NCI-H82 treated with DMSO at 0.1 percent for 48 hours (cell line): ENCODE data around the gene FAM53A.

Experiments used
- DNase-seq: peaks from one replicate; lab custom pipeline; 2025; ENCODE audit not compliant: unreplicated experiment; lab: John Stamatoyannopoulos, UW

Gene FAM53A

DNA sequence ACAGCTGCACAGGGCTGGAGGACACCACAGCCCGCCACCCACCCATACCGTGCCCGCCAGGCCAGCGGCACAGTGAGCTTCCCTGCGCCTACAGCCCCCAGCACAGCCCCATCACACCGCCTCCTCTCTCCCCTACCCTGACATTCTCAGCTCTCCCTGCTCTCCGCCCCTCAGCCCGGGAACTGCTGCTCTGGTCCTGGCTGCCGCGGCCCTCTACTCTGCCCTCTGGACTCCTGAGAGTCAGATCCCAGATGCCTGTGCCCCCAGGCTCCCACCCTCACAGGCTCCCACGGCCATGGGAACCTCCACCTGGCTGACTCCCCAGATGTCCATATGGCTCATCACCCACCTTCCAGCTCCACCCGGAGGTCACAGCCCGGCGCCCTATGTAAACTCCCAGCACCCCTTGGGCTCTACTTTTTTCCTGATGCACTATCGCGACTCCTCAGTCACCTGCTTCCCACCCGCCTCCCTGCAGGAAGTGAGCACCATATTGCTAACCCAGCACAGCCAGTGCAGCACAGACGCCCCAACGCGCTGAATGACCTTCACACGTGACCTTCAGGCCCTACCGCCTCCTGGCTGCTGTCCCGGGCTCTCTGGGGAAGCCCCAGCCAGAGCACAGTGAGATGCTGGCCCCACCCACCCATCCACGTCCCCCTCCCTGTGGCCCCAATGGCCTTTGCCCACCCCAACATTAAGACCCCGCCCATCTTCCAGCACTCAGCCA is 23.0 kb downstream of the FAM53A start:
- no peak for DNase-seq

DNA sequence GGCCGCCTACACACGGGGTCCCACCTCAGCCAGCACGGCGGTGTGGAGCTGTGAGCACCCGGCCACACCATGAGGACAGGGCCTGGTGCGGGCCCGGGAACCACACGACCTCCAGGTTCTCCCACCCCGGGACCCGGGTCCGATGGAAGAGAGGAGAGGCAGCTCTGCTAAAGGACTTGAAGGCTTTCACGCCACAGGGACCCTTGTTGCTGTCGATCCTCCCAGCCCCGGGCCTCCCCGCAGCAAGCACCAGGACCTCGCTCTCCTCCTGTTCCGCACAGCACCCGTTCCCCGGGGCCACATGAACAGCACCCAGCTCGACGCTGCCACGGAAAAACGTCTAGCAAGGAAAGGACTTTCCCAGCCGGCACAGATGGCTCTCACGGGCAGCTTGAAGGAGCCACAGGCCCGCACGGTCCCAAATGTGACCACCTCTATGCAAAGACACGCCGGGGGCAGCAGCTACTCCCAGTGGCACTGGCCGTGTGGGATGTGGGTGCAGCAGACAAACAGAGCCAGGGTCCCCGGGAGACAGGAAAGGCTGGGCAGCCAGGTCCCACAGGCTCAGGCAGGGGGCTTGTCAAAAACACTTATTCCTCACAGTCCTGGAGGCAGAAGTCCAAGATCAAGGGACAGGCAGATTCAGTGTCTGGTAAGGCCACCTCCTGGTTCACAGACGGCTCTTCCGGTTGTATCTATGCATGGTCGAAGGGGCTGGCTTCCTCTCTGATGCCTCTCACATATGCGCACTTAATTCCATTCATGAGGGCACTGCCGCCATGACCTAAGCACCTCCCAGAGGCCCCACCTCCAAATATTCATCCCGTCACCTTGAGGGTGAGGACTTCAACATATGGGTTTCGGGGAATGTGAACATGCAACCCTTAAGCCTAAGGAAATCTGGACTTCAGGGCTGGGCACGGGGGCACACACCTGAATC is 24.7 kb downstream of the FAM53A start:
- no peak for DNase-seq

DNA sequence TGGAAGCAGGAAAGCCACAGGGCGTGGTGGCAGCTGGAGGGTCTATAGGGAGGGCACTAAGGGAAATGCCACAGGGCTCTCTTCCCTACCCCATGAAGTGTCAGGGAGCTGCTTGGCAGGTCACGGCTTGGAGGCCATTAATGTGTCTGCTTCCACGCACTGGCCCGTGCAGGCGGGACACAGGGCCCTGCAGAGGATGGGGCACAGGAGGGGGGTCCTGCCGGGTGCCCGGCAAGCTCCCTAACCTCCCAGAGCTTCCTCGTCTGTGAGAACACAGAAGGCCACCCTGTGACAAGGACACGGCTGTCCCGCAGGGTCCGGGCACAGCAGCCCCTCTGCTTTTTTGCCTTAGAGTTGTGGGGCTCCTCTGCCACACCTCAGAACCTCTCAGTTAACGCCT is 25.5 kb downstream of the FAM53A start:
- DNase-seq = no peak

DNA sequence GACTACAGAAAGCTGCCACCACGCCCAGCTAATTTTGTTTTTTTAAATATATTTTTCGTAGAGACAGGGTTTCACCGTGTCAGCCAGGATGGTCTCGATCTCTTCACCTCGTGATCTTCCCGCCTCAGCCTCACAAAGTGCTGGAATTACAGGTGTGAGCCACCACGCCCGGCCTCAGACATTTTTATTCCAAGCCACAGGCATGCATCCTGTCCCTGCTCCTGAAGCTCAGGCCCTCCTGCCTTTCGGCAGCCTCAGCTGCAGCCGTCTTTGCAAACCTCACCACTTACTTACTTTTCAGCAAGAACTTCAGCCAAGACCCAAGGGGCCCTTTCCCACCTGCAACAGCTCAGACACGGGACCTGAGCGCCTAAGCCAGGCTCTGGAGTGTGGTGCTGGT is 26.0 kb downstream of the FAM53A start:
- no peak for DNase-seq

- no peak for DNase-seq
Observed at GRCh38 chr4:1656986-1657385, 27.1 kb downstream of the FAM53A start.

DNA sequence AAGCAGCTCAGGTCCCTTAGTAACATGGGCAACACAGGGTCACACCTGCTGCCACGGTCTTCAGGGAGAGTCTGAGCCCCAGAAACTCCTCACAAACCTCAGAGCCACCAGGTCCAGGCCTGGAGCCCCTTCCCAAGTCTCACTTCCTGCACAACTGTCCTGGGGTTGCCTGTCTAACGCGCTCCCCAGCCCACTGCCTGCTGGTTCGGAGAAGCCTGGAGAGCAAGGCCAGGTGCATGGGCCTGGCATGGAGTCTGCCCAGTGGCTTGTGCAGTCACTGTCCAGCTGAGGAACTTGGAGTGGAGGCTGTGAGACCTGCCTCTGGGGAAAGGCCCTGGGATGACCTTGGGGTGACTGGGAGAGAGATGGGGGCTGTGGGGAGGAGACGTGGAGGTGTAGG is 28.0 kb downstream of the FAM53A start:
- DNase-seq = no peak

- no peak for DNase-seq
Observed at GRCh38 chr4:1655676-1656075, 28.4 kb downstream of the FAM53A start.

GRCh38 chr4:1655081-1655480 is 29.0 kb downstream of the FAM53A start:
- DNase-seq = no peak

DNA sequence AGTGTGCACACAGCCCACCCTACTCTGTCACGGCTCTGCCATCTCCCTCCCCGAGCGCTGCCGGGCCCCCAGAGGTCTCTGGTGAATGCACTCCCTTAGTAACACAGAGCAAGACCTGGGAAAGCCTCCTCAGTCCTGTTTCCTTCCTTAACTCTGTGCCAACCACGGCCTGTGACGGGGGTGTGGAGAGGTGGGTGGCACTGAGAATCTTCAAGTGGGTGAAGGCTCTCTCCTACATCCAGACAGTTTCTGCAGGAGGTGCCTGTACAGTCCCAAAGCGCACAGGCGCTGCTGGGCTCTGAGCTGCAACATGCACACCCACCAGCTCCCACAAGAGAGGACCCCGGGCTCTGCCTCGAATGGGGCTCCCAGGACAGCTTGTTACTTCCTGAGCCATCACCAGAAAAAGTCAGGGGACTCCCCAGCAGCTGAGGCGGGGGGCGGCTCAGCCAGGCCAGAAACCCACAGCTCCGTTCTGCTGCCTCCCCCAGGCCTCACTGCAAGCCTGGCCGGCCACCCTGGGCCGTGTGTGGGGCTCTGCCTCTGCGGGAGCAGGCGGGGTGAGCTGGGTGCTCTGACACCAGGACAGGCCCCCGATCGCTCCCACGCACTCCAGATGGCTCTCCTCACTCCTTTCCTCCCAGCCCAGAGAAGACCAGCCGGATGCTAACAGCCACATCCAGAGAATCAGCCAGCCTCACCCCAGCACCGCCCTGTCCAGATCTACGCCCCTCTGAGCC is 29.7 kb downstream of the FAM53A start:
- no peak for DNase-seq

GRCh38 chr4:1653776-1654175 is 30.3 kb downstream of the FAM53A start:
- no peak for DNase-seq

DNA sequence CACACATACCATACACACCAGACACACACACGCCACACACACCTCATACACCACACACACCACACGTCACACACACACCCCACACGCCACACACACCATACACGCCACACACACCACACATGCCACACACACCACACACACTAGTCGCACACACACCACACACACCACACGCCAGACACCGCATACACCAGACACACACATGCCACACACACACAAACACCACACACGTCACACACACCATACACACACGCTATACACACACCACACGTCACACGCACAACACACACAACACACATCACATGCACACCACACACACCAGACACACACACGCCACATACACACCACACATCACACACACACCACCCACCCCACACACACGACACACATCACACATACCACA is 32.0 kb downstream of the FAM53A start:
- DNase-seq = no peak

DNA sequence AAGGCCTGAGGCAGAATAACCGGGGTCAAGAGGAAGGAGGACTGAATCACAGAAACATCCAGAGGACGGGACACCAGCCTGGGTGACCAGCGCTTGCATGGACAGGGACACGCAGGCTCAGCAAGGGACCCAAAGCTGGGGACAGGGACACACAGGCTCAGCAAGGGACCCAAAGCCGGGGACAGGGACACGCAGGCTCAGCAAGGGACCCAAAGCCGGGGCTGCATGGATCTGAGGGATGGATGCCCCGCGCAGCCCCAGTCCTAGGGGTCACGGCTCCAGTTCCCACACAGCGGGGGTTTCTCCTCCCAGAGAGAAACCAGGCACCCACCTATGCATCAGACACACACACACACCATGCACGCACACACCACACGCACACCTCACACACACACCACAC is 32.5 kb downstream of the FAM53A start:
- no peak for DNase-seq

- no peak for DNase-seq
Observed at GRCh38 chr4:1648962-1649361, 35.2 kb downstream of the FAM53A start.

DNA sequence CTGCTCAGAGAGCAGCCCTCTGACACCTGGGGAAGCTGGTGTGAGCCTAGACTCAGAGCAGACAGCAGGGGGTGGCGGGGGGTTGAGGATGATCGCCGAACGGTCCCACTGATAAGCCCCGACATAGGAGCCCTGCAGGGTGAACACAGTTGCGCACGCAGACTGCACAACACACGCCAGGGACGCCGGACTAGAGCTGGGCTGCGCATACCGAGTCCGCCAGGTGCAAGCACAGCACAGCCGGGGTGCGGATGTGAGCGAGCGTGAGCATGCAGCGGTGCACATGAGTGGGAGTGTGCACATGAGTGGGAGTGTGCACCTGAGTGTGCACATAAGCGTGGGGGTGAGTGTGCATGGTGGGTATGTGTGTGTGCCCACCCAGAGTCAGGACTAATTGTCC is 36.7 kb downstream of the FAM53A start:
- DNase-seq = no peak

DNA sequence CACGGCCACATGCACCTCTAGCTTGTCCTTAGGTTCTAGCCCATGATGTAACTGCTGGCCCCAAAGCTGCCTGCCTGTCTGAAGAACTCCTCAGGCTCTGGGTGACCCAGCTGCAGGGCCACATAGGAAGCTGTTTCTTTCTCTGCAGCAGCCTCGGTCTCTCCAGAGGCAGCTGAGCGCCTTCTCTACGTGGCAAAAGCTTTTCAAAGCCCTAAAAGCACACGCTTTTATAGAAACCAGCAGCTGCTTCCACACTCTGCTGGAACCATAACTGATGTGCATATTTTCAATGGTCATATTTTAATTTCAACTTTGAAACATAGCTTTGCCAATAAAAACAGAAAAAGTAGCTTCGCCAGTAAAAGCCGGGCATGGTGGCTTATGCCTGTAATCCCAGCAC is 37.4 kb downstream of the FAM53A start:
- DNase-seq = no peak

DNA sequence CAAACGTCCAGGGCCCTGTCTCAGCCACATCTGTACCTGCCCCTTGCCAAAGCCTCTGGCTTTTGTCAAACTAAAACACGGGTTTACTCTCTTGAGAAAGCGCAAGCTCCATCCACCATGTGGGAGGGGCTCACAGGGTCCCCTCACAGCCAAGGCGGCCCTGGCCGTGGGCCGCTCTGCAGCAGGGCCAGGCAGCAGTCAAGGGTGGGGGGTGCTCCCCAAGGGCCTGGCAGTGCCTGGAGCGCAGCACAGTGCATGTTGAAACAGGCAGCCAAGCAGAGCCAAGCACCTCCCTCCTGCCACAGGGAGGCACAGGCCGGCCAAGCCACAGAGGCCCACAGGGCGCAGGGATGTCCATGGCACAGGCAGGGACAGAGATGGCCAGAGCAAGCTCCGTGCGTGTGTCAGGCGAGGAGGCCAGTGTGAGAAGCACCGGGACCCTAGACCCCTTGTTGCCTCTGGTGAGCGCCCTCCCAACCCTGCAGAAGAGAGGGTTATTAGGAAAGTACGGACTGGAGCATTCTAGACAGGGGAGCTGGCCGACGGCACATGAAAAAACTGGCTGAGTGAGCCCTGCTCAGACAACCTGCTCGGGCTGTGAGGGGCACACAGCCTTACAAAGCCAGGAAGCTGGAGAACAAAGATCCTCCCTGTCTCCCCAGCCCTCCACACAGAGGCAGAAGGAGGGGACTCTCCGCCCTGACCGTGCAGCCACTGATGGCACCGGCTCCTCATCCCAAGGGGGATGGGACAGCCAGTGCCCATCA is 39.0 kb downstream of the FAM53A start:
- no peak for DNase-seq

- no peak for DNase-seq
Observed at GRCh38 chr4:1643971-1644735, 40.0 kb downstream of the FAM53A start.

DNA sequence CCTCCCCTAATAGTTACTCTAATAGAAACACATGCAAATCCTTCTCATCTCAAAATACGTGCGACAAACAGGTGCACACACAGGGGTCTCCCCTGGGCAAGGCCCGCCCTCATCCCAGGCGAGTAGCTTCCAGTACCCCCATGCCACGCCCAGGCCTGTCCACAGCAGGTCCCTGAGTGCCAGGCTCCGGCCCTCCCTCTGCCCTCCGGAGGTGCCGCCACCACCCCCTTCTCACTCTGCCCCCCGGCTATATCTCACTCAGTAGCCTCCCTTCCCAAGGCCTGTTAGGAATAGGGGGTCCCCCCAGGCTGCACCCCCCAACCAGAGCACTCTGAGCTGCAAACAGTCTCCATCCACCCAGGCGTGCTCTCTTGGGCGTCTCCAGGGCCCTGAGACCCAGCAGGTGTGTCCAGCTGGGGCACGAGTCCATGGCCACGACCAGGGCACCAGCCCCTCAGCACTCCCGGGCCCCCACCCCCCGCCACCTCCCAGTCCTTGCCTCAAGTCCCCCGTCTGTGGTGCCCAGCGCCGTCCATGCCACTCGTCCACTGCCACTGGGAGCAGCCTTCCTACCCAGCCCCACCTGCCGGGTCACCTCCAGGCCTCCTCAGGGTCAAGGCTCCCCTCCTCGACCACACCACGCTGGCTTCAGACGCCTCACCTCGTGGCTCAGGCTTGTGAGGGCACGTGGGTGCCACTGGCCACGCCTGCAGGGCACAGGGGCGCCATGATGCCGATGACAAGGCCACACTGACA is 41.7 kb downstream of the FAM53A start:
- DNase-seq = no peak

- no peak for DNase-seq
Observed at GRCh38 chr4:1641671-1642070, 42.4 kb downstream of the FAM53A start.
